Heart right ventricle (tissue), 16 donors: ENCODE measurements around the gene CNST. TPM values are rescaled to one million over a fixed set of nuclear protein-coding genes. Genes with fewer than 3 reads are reported as not detected.
"Not testable (repeated sequence)": the region's sequence is repeated elsewhere in the genome, so short reads cannot be mapped to it uniquely, and the experiment has no call there.

Source experiments
- ATAC-seq, 8 donors: fragments of 200-7000 bp; cut with Tn5 transposase; one replicate each; pipeline ENCODE4 v1.9.1; 2020; ENCODE audit warnings: mild to moderate bottlenecking in 8 of 8, moderate library complexity in 8 of 8, moderate number of reproducible peaks in 1 of 8
- DNase-seq, 2 donors: peaks; one replicate each; pipeline ENCODE4 v3.0.0-alpha.2; 2020
- H3K27ac ChIP-seq, 10 donors: fragments of 200-600 bp; sonication (generic) in 2 of 10; one replicate each; pipeline versions ENCODE4 v1.5.0 to v1.8.0; 2020 to 2022; ENCODE audit warnings: mild to moderate bottlenecking in 3 of 10
- H3K27me3 ChIP-seq, 7 donors: fragments of 200-600 bp; one replicate each; pipeline ENCODE4 v1.8.0; 2021 to 2022; ENCODE audit warnings: mild to moderate bottlenecking in 2 of 7
- H3K36me3 ChIP-seq, 9 donors: fragments of 200-600 bp; sonication (generic) in 1 of 9; one replicate each; pipeline versions ENCODE4 v1.5.0 to v1.8.0; 2020 to 2022; ENCODE audit warnings: mild to moderate bottlenecking in 2 of 9
- H3K4me1 ChIP-seq, 9 donors: fragments of 200-600 bp; sonication (generic) in 1 of 9; one replicate each; pipeline versions ENCODE4 v1.5.0 to v1.8.0; 2020 to 2022; ENCODE audit warnings: mild to moderate bottlenecking in 4 of 9
- H3K4me3 ChIP-seq, 10 donors: fragments of 200-600 bp; sonication (generic) in 2 of 10; one replicate each; pipeline versions ENCODE4 v1.5.0 to v1.8.0; 2020 to 2022; ENCODE audit warnings: mild to moderate bottlenecking in 7 of 10, moderate library complexity in 2 of 10
- H3K9me3 ChIP-seq, 11 donors: fragments of 200-600 bp in 10 of 11; sonication (generic) in 2 of 11; one replicate each; pipeline versions ENCODE4 v1.5.0 to v1.8.0; 2013 to 2022; ENCODE audit warnings: mild to moderate bottlenecking in 2 of 11, control low read depth in 1 of 11, moderate library complexity in 1 of 11
- CTCF ChIP-seq, 9 donors: fragments of 200-600 bp; sonication (generic) in 2 of 9; IDR thresholded peaks; one replicate each; pipeline versions ENCODE4 v1.5.0 to v1.8.0; 2021 to 2022; ENCODE audit warnings: antibody characterized with exemption in 9 of 9, mild to moderate bottlenecking in 5 of 9, moderate library complexity in 1 of 9
- WGBS, 2 donors: extraction: QIAGEN DNeasy Blood & Tissue Kit; methylation state at CpG; one replicate each; pipeline ENCODE4 v1.1.7; 2013; ENCODE audit warnings: inconsistent platforms in 1 of 2; 5-methylcytosine and 5-hydroxymethylcytosine counted together
- intact Hi-C, 10 donors: fragments of 100-400 bp; cut with DNase I; formaldehyde crosslinking; loops; one replicate each; pipeline versions ENCODE4 v1.11.1 to v1.14.2; 2022
- polyA plus RNA-seq, 2 donors: library from polyadenylated mRNA; stranded (reverse); fragments of 200-250 nt; gene quantifications; one replicate each; pipeline ENCODE4 v1.2.3, GENCODE V29; 2013
- total RNA-seq, 10 donors: library from RNA; stranded (reverse); fragmentation: NEBNext Ultra II Directional in 3 of 10; extraction: Animal tissue kit (Norgen Biotek cat#: 25700) in 3 of 10; gene quantifications; one replicate each; pipeline versions ENCODE4 v1.2.1 to v1.2.4, GENCODE V29; 2021 to 2023
- donor health status: Arrhythmogenic right ventricular cardiomyopathy.
- donor health status: ischemic (EF 13 %, LVEDD 7.1; RV severe dilation, severe dysfunction).
- donor health status: healthy with polysubstance abuse.
- donor health status: DM: no; HTN: yes; CAD: no.
- donor health status: DM: no; HTN: no; CAD: no.
- donor health status: ischemic (EF 25% LVEDD 6.9; RV normal size, moderate dysfunction).
- donor health status: ischemic (EF 25% LVEDD 5.7; RV mildly dilated, moderate dysfunction).
- donor health status: healthy.
- donor health status: DM: yes; HTN: yes; CAD: no.
- donor health status: Ischemic cardiomyopathy.
- donor health status: ischemic (EF 35%, LVEDD 5.7; RV mildly dilated, moderate dysfunction).
- donor health status: nonischemic (EF 11% LVEDD 7.7; RV severe dilation, severe dysfunction).
- donor health status: DM: yes; HTN: yes; CAD: no.
- donor health status: PGD.
- donor health status: ischemic (EF 29% LVEDD 5.4; RV normal size, mild dysfunction).
- donor health status: nonischemic (EF 23%, LVEDD 6.1; RV moderate dilation, normal function).

The CNST gene
- total and polyA plus RNA-seq, 12 donors: 5.6 to 24.4 (median 14.7) TPM

- TF ChIP-seq CTCF (IDR thresholded peaks at IDR 0.05): no peak
- Histone ChIP-seq H3K36me3 (peaks cover 0 to 97% (median 45%) of the 10 kb centered on the region in 9 donors), H3K4me1 (no peaks in the 10 kb centered on the region), H3K9me3 (no peaks in the 10 kb centered on the region), H3K4me3 (no peak overlapping the region), H3K27ac (no peak overlapping the region), H3K27me3 (no peaks in the 10 kb centered on the region)
- intact Hi-C loops: loop anchor here in 1 of 10 donors (5.0 kb wide), 1 partner anchor 51 kb away; the partner anchor contains the start of gene SMYD3
- WGBS, 2 donors: 96 to 98% methylated on average over 2 of the region's 2 CpGs
- no peak for ATAC-seq
- no peak for DNase-seq
Measured at GRCh38 chr1:246558041-246558440, 8.2 kb upstream of the CNST start.

GRCh38 chr1:246559310-246559709 lies 6.9 kb upstream of the CNST start:
- Histone ChIP-seq H3K27me3 (no peaks in the 10 kb centered on the region), H3K36me3 (peaks cover 0 to 97% (median 52%) of the 10 kb centered on the region in 9 donors), H3K9me3 (no peaks in the 10 kb centered on the region), H3K4me1 (peaks cover 0 to 6% (median 3%) of the 10 kb centered on the region in 9 donors), H3K4me3 (no peak overlapping the region), H3K27ac (no peak overlapping the region)
- intact Hi-C loops: loop anchor here in 1 of 10 donors (5.0 kb wide), 1 partner anchor 52 kb away; the partner anchor contains the start of gene SMYD3
- ATAC-seq: no peak
- 95 to 99% methylated on average over 4 of the region's 4 CpGs for WGBS, 2 donors
- no peak for DNase-seq
- no peak for TF ChIP-seq CTCF (IDR thresholded peaks at IDR 0.05)

GRCh38 chr1:246560833-246561232 lies 5.4 kb upstream of the CNST start:
- not testable (repeated sequence) for ATAC-seq, DNase-seq, H3K4me3 ChIP-seq, H3K27ac ChIP-seq, H3K9me3 ChIP-seq, H3K27me3 ChIP-seq
- intact Hi-C loops: loop anchor here in 2 of 10 donors (10.0 kb wide), 1 partner anchor 84 kb away; no protein-coding TSS in a partner anchor
- WGBS, 2 donors: 88 to 89% methylated on average over 10 of the region's 10 CpGs
- Histone ChIP-seq H3K4me1 (peaks cover 0 to 19% (median 15%) of the 10 kb centered on the region in 9 donors), H3K36me3 (peaks cover 0 to 84% (median 42%) of the 10 kb centered on the region in 9 donors)

GRCh38 chr1:246564839-246565750 lies 1.2 kb upstream of the CNST start:
- Histone ChIP-seq H3K9me3 (no peaks in the 10 kb centered on the region), H3K27me3 (no peaks in the 10 kb centered on the region), H3K36me3 (peaks cover 0 to 41% (median 18%) of the 10 kb centered on the region in 9 donors), H3K4me3 (peak overlapping the region; percentile 75 to 98 (median 89)), H3K4me1 (peaks cover 0 to 50% (median 46%) of the 10 kb centered on the region in 9 donors), H3K27ac (peak overlapping the region in 8 of 10 donors; percentile 75 to 97 (median 93))
- WGBS, 2 donors: 32 to 35% methylated on average over 33 of the region's 33 CpGs
- intact Hi-C loops: loop anchor here in 7 of 10 donors (5.0 to 10.0 kb wide), 7 partner anchors 42 to 132 kb away; no protein-coding TSS in a partner anchor
- no peak for ATAC-seq
- DNase-seq: no peak
- no peak for TF ChIP-seq CTCF (IDR thresholded peaks at IDR 0.05)
